Astrocyte of the cerebellum (primary cell): ENCODE data around the gene TRIM34.
"Not testable (repeated sequence)": the region's sequence is repeated elsewhere in the genome, so short reads cannot be mapped to it uniquely, and the experiment has no call there.

Experiments used
- DNase-seq: peaks from one replicate; pipeline ENCODE4 v3.0.0-alpha.2; 2011; ENCODE audit warnings: low read depth
- H3K4me3 ChIP-seq: 2 replicates; pipeline ENCODE4 v1.5.1; 2011; ENCODE audit warnings: mild to moderate bottlenecking, low read depth, low read length, moderate library complexity
- in situ Hi-C: cut with HindIII; loops from 2 replicates; pipeline ENCODE4 v1.10.0; 2017; ENCODE audit warnings: low sequenced_read_pairs
- TF ChIP-seq, protein P1 (sequence below): IDR thresholded peaks from 2 replicates; pipeline ENCODE4 v1.5.1; 2012; ENCODE audit warnings: low read length, low read depth, moderate library complexity, mild to moderate bottlenecking; ENCODE audit errors: missing control alignments

TRIM34 gene

DNA sequence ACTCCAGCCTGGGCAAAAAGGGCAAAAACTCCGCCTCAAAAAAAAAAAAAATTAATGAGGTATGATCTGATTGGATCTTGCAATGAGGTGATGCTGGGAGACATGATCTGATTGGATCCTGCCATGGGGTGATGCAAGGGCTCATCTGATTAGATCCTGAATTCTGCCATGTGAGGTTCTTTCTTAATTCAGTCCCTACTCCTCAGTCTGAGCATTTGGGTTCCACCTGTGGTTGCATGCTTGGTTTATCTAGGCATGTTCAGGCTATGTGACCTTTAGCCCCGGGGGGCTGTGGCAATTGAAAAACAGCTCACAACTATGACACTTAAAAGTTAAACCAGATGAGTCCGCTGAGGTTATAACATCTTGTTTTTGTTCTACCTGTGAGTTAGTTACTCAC is 33.2 kb upstream of the TRIM34 start:
- in situ Hi-C loops = no loop called here
- TF ChIP-seq, protein P1, sequence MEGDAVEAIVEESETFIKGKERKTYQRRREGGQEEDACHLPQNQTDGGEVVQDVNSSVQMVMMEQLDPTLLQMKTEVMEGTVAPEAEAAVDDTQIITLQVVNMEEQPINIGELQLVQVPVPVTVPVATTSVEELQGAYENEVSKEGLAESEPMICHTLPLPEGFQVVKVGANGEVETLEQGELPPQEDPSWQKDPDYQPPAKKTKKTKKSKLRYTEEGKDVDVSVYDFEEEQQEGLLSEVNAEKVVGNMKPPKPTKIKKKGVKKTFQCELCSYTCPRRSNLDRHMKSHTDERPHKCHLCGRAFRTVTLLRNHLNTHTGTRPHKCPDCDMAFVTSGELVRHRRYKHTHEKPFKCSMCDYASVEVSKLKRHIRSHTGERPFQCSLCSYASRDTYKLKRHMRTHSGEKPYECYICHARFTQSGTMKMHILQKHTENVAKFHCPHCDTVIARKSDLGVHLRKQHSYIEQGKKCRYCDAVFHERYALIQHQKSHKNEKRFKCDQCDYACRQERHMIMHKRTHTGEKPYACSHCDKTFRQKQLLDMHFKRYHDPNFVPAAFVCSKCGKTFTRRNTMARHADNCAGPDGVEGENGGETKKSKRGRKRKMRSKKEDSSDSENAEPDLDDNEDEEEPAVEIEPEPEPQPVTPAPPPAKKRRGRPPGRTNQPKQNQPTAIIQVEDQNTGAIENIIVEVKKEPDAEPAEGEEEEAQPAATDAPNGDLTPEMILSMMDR = no peak
- DNase-seq = no peak

DNA sequence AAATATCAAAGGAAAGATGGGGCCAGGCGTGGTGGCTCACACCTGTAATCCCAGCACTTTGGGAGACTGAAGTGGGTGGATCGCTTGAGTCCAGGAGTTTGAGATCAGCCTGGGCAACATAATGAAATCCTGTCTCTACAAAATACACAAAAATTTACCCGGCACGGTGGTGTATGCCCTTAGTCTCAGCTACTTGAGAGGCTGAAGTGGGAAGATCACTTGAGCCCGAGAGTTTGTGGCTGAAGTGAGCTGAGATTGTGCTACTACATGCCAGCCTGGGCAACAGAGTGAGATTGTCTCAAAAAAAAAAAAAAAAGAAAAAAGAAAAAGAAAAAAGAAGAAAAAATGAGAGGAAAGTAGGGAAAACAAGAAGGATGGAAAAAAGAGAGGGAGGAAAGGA is 32.2 kb upstream of the TRIM34 start:
- no peak overlapping the region for H3K4me3 ChIP-seq
- DNase-seq = no peak
- in situ Hi-C loops = no loop called here
- TF ChIP-seq, protein P1 = no peak

More for the DNA sequence above, 33.2 kb upstream of the TRIM34 start:
- H3K4me3 ChIP-seq = no peak overlapping the region

DNA sequence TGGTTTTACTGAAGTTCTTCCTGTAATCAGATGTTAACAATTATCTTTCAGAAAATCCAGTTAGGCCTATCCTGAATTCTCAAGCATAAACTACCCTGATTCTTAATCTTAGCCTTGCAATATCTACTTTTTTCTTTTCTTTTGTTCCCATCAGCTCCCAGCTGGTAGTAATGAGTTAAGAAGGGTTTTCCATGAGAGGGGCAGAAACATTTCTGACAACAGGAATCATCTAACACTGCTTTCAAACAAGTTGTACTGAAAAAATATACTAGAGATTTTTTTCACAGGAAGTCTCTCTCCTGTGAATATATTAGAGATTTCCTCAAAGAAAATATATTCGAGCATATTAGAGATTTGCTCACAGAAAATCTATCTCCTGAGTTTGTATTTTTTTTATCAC is 31.7 kb upstream of the TRIM34 start:
- TF ChIP-seq, protein P1 = no peak
- DNase-seq = no peak
- in situ Hi-C loops = no loop called here
- H3K4me3 ChIP-seq = no peak overlapping the region

DNA sequence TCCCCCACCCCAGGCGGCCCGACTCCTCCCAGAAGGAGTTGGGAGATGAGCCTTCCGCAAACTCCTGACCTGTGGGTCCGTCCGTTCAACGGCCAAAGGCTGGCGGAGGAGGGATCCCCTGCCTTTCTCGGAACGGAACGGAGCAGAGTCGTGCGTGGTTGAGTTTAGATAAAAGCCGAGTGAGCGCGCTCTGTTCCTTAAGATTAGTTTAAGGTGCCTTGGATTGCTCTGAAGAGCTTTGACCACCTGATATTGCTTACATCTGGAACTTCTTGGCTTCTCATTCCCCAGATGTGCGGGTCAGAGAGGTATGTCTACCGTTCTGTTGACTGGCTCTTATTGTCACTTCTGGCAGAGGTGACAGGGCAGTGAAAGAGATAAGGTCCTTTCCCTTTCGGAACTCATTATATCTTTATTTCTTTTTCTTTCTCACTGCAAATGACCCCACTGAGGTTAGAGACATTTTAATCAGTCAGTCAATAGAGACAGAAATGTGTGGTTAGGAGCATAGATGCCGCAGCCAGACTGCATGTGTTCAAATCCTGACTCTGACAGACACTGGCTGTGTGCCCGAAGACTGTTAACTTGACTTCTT is 28.1 kb upstream of the TRIM34 start, which contains the start of gene TRIM6:
Gene TRIM6 (plus strand): TSS at position 31 of the 595 bp plus-strand sequence. CDS start 261 bp downstream, at position 292.
- TF ChIP-seq, protein P1 = no peak
- no peak for DNase-seq
- in situ Hi-C loops = no loop called here
- H3K4me3 ChIP-seq = peak within 1 kb of the TSS; percentile 48

DNA sequence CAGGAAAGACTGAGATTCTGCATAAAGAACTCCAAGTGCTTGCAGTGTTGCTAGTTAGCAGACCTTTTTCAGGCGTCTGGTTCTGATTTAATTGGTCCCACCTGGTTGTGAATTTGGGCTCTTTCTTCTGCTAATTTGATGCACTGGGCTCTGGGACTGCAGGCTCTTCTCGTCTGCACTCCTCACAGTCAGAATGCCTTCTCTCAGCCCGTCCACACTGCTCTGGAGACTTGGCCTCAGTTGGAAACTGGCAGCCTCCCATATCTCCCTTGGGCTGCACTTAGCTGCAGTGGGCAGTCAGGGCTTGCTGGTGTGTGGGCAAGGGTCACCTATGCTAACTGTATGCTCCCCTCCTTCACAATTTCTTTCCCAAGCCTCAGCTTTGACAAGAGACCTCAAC is 26.8 kb upstream of the TRIM34 start:
- H3K4me3 ChIP-seq = peak overlapping the region; percentile 48

DNA sequence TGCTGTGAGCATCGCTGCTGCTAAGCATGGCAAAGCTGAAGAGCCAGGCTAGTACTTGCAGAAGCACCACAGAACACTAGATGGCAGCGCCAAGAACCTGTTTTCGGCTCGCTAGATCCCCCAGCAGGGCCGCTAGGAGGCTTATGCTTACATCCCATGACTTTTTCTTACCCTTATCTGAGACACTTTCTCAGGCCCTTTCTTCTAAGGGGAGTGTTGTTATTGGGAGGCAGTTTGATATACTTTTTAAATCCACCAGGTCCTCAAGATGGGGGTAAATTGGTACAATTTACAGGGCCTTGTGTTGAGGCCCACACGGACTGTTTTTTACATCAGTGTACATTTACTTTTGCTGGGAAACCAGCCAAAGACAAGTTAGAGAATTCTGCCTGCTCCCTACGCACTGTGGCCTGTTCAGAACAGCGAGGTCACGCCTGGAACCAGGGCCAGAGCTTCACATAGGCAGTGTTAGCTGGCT is 24.4 kb upstream of the TRIM34 start:
- TF ChIP-seq, protein P1 = peak; percentile 94
- in situ Hi-C loops = loop anchor here (5.0 kb wide), 1 partner anchor 92 kb away; no protein-coding TSS in a partner anchor
- no peak overlapping the region for H3K4me3 ChIP-seq
- peak; percentile 74 for DNase-seq

More for the DNA sequence above, 26.8 kb upstream of the TRIM34 start:
- no peak for DNase-seq
- in situ Hi-C loops = no loop called here
- TF ChIP-seq, protein P1 = no peak

DNA sequence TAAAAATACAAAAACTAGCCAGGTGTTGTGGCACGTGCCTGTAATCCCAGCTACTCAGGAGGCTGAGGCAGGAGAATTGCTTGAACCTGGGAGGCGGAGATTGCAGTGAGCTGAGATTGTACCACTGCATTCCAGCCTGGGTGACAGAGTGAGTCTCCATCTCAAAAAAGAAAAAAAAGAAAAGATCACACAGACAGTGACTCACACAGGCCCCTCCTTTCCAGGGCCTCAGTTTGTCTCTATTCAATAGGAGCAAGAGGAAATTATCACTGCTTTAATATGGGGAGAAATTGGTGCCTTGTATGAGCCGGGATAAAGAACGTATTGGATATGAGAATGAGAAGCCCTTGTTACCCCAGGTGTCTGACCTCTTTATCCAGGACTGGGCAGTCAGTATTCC is 22.0 kb upstream of the TRIM34 start:
- H3K4me3 ChIP-seq, DNase-seq: not testable (repeated sequence)
- in situ Hi-C loops = loop anchor here (5.0 kb wide), 1 partner anchor 90 kb away; no protein-coding TSS in a partner anchor
